Measurements from ENCODE around the gene THAP3. TPM values are rescaled to one million over a fixed set of nuclear protein-coding genes. Genes with fewer than 3 reads are reported as not detected.

The THAP3 gene
- total and polyA plus RNA-seq, 2 of the 8 experiments (the other 6 are each of a cell fraction or from before 2014, with no cell fraction given) = 8.2 to 15.3 TPM

GRCh38 chr1:6622396-6623152 lies 2.1 kb upstream of the THAP3 start:
- Histone ChIP-seq H4K5ac (ENCODE audit: insufficient read length, low read depth, low read length) (no peak overlapping the region), H3K23ac (ENCODE audit: insufficient read length) (no peak overlapping the region), H3K9ac (replicated peaks in 1 of 4; ENCODE audit: extremely low read depth in 1 of 4, low read depth in 3 of 4, low read length in 3 of 4) (no peak overlapping the region), H3K56ac (replicated peaks; ENCODE audit: insufficient read length, low read depth, low read length) (no peak overlapping the region), H3K36me3 (ENCODE audit: control insufficient read depth in 2 of 4, insufficient read depth in 4 of 4, low read length in 3 of 4) (peaks cover 15 to 61% (median 34%) of the 10 kb centered on the region in 4 experiments), H3K4ac (replicated peaks; ENCODE audit: insufficient read length, low read depth, low read length) (no peak overlapping the region), H2BK12ac (ENCODE audit: low read depth, low read length) (no peak overlapping the region), H3K9me3 (ENCODE audit: insufficient read depth in 2 of 2, low read depth in 1 of 2, low read length in 1 of 2) (no peaks in the 10 kb centered on the region), H3K18ac (ENCODE audit: extremely low read depth, low read length) (no peak overlapping the region), H4K20me1 (replicated peaks in 1 of 2; ENCODE audit: control insufficient read depth in 1 of 2, insufficient read depth in 2 of 2, low read length in 2 of 2) (peaks cover 16 to 17% of the 10 kb centered on the region in 2 experiments), H3K79me2 (ENCODE audit: control insufficient read depth in 1 of 2, insufficient read depth in 2 of 2, low read length in 2 of 2) (peaks cover 0 to 56% of the 10 kb centered on the region in 2 experiments; a peak in 3 of 4 replicates), H4K91ac (replicated peaks; ENCODE audit: insufficient read length, low read length) (no peak overlapping the region), H3K23me2 (ENCODE audit: low read depth, low read length) (no peaks in the 10 kb centered on the region; the same call in 1 of the 2 replicates), H2BK120ac (replicated peaks; ENCODE audit: low read depth, low read length) (no peak overlapping the region), H3K14ac (ENCODE audit: insufficient read length) (no peak overlapping the region), H3K27me3 (replicated peaks in 1 of 4; ENCODE audit: control insufficient read depth in 3 of 4, extremely low read depth in 1 of 4, insufficient read depth in 3 of 4, low read length in 3 of 4) (no peaks in the 10 kb centered on the region), H2BK5ac (ENCODE audit: low read depth, low read length) (no peak overlapping the region), H2AK5ac (ENCODE audit: low read depth, low read length) (no peak overlapping the region), H3K27ac (ENCODE audit: low read depth, low read length) (no peak overlapping the region), H3K4me1 (replicated peaks in 1 of 4; ENCODE audit: control insufficient read depth in 3 of 4, insufficient read depth in 4 of 4, low read length in 3 of 4) (0 out of 7 replicates have a peak, but pooled peaks cover 0 to 2% (median 0%) of the 10 kb centered on the region in 4 experiments), H2AFZ (ENCODE audit: low read length) (no peak overlapping the region), H3K4me3 (ENCODE audit: extremely low read depth in 1 of 4, insufficient read depth in 2 of 4, low read depth in 3 of 4, low read length in 4 of 4) (no peak overlapping the region), H3K79me1 (ENCODE audit: low read depth, low read length) (peaks cover 2% of the 10 kb centered on the region; the same call in 1 of the 2 replicates), H2BK20ac (ENCODE audit: low read length) (no peak overlapping the region), H4K8ac (ENCODE audit: extremely low read depth, insufficient read depth, low read length) (no peak overlapping the region), H3K4me2 (ENCODE audit: insufficient read depth in 1 of 2, low read depth in 2 of 2, low read length in 2 of 2) (no peak overlapping the region), H2BK15ac (ENCODE audit: low read length) (no peak overlapping the region)
- POLR2A ChIA-PET (ENCODE audit: partially characterized antibody) = interaction anchor here (0.7 to 14.3 kb wide), 5 partner anchors 9 to 23 kb away, joined by 3 to 175 read pairs (median 9); partner anchors contain the start of genes KLHL21 and PHF13
- CTCF ChIA-PET (ENCODE audit: partially characterized antibody) = interaction anchor here (1.6 to 4.7 kb wide), 4 partner anchors 10 to 23 kb away, joined by 4 to 21 read pairs (median 9); no protein-coding TSS in a partner anchor
- TF ChIP-seq PHF8 (conservative IDR thresholded peaks at IDR 0.05; ENCODE audit: low read depth, low read length) (no peak), CREB1 (IDR thresholded peaks at IDR 0.05) (no peak), POLR2AphosphoS5 (IDR thresholded peaks at IDR 0.05; ENCODE audit: low read depth, low read length) (no peak), RXRA (IDR thresholded peaks at IDR 0.05; ENCODE audit: insufficient read depth, low read depth, low read length) (no peak), CBX8 (IDR thresholded peaks at IDR 0.05; ENCODE audit: borderline replicate concordance, low read depth, low read length) (no peak), SRF (IDR thresholded peaks at IDR 0.05; ENCODE audit: low read depth, low read length) (no peak), CHD2 (IDR thresholded peaks at IDR 0.05; ENCODE audit: low read length) (no peak), JUN (IDR thresholded peaks at IDR 0.05; ENCODE audit: low read depth, low read length) (no peak), SIN3A (conservative IDR thresholded peaks at IDR 0.05 in 1 of 2, IDR thresholded peaks at IDR 0.05 in 1 of 2; ENCODE audit: low read depth in 1 of 2, low read length in 2 of 2) (no peak), SP4 (IDR thresholded peaks at IDR 0.05; ENCODE audit: low read length) (no peak), GTF2F1 (IDR thresholded peaks at IDR 0.05; ENCODE audit: borderline replicate concordance, low read depth, low read length) (no peak), JUND (IDR thresholded peaks at IDR 0.05; ENCODE audit: low read length) (no peak)
- FAIRE-seq = no peak
- WGBS, 2 experiments (ENCODE audit: extremely low coverage in 1 of 2, insufficient coverage in 1 of 2, insufficient read length in 1 of 2, insufficient replicate concordance in 2 of 2, low coverage in 1 of 2, low lambda C conversion rate in 2 of 2, missing lambda C conversion rate in 1 of 2) = 86% methylated on average over 10 of the region's 10 CpGs; no CpG with 5 or more reads in 1 of the 2 experiments
- DNase-seq (ENCODE audit: low read depth in 1 of 2, low spot score in 2 of 2) = no peak

Data from H1 (cell line).